ENCODE measurements around the gene PKNOX2. TPM values are rescaled to one million over a fixed set of nuclear protein-coding genes. Genes with fewer than 3 reads are reported as not detected.

PKNOX2 gene
- total RNA-seq, 2 experiments from 2014 or later = not detected

DNA sequence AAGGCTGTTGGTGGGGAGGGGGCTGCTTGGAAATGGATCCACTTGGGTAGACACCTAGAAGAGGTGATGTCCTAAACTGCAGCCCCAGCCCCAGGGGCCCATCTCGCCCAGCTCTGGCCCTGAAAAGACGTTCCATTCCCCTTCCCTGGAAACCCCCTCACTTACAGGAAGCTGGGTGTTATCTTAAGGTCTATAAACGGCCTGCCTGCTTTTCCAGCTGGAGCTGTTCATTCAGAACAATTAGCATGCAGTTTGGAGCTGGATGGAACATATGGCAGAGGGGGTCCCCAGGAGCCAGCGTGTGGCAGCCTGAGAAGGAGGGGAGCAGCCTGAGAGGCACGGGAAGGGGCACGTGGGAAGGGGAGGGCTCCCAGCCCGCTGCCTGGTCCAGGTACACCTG is 139.6 kb downstream of the PKNOX2 start:
- CTCF ChIA-PET (ENCODE audit: unreplicated experiment) = interaction anchor here (0.6 to 1.1 kb wide), 2 partner anchors 34 to 42 kb away, joined by 3 read pairs; no protein-coding TSS in a partner anchor
- no peaks in the 10 kb centered on the region for H3K4me1 ChIP-seq (ENCODE audit: insufficient read depth, low read length, poor library complexity, severe bottlenecking)
- no peaks in the 10 kb centered on the region for H3K9me2 ChIP-seq (ENCODE audit: insufficient read depth, low read length)
- no peaks in the 10 kb centered on the region for H3K9me3 ChIP-seq (ENCODE audit: low read length)
- H3K4me3 ChIP-seq (ENCODE audit: low read depth, low read length, poor library complexity, severe bottlenecking) = no peak overlapping the region
- POLR2A ChIA-PET = no interaction called here
- no peaks in the 10 kb centered on the region for H4K20me1 ChIP-seq (ENCODE audit: insufficient read depth, low read length)
- intact Hi-C loops (cut with micrococcal nuclease; ENCODE audit: unreplicated experiment) = no loop called here
- no peaks in the 10 kb centered on the region for H3K36me3 ChIP-seq (ENCODE audit: insufficient read depth, low read length)
- H3K27ac ChIP-seq (ENCODE audit: low read depth, low read length, poor library complexity, severe bottlenecking) = no peak overlapping the region
- H3K79me2 ChIP-seq (ENCODE audit: insufficient read depth, low read depth, low read length) = no peaks in the 10 kb centered on the region
- no peak overlapping the region for H3K4me2 ChIP-seq (ENCODE audit: low read length)
- no peak for DNase-seq (ENCODE audit: low spot score)
- no TSS peak for BruUV-seq (replicated peaks)
- no peak overlapping the region for H2AFZ ChIP-seq (ENCODE audit: low read length)
- TF ChIP-seq EZH2phosphoT487 (IDR thresholded peaks at IDR 0.05; ENCODE audit: borderline replicate concordance, low read depth, low read length) = no peak
- TF ChIP-seq, protein P1, sequence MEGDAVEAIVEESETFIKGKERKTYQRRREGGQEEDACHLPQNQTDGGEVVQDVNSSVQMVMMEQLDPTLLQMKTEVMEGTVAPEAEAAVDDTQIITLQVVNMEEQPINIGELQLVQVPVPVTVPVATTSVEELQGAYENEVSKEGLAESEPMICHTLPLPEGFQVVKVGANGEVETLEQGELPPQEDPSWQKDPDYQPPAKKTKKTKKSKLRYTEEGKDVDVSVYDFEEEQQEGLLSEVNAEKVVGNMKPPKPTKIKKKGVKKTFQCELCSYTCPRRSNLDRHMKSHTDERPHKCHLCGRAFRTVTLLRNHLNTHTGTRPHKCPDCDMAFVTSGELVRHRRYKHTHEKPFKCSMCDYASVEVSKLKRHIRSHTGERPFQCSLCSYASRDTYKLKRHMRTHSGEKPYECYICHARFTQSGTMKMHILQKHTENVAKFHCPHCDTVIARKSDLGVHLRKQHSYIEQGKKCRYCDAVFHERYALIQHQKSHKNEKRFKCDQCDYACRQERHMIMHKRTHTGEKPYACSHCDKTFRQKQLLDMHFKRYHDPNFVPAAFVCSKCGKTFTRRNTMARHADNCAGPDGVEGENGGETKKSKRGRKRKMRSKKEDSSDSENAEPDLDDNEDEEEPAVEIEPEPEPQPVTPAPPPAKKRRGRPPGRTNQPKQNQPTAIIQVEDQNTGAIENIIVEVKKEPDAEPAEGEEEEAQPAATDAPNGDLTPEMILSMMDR (conservative IDR thresholded peaks at IDR 0.05; ENCODE audit: low read length) = no peak

DNA sequence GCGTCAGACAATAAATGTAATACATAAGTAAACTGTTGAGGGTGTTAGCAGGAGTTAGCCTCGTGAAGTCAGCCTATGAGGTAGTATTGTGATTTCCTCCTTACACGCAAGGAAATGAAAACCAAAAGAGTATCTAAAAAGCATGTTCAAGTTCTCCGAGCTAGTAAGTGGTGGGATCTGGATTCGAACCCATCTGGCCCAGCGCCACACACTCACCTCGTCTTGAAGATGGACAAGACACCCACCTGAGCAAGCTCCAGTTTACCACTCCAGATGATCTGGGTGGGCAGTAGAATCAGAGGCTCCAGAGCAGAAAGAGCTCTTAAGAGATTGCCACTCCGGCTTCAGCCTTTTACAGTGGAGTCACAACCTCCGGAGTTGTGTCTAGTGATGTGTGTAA is 140.3 kb downstream of the PKNOX2 start:
- Histone ChIP-seq H3K79me2 (ENCODE audit: insufficient read depth, low read depth, low read length) (no peaks in the 10 kb centered on the region), H3K9me2 (ENCODE audit: insufficient read depth, low read length) (no peaks in the 10 kb centered on the region), H3K27ac (ENCODE audit: low read depth, low read length, poor library complexity, severe bottlenecking) (no peak overlapping the region), H3K36me3 (ENCODE audit: insufficient read depth, low read length) (no peaks in the 10 kb centered on the region), H3K4me2 (ENCODE audit: low read length) (no peak overlapping the region), H3K4me1 (ENCODE audit: insufficient read depth, low read length, poor library complexity, severe bottlenecking) (no peaks in the 10 kb centered on the region), H3K4me3 (ENCODE audit: low read depth, low read length, poor library complexity, severe bottlenecking) (no peak overlapping the region), H2AFZ (ENCODE audit: low read length) (no peak overlapping the region), H4K20me1 (ENCODE audit: insufficient read depth, low read length) (no peaks in the 10 kb centered on the region), H3K9me3 (ENCODE audit: low read length) (no peaks in the 10 kb centered on the region)
- TF ChIP-seq, protein P1 (conservative IDR thresholded peaks at IDR 0.05; ENCODE audit: low read length) = no peak
- no peak for TF ChIP-seq EZH2phosphoT487 (IDR thresholded peaks at IDR 0.05; ENCODE audit: borderline replicate concordance, low read depth, low read length)
- BruUV-seq (replicated peaks) = no TSS peak
- POLR2A ChIA-PET = no interaction called here
- intact Hi-C loops (cut with micrococcal nuclease; ENCODE audit: unreplicated experiment) = no loop called here
- CTCF ChIA-PET (ENCODE audit: unreplicated experiment) = interaction anchor here (1.1 kb wide), 1 partner anchor 41 kb away, joined by 3 read pairs; no protein-coding TSS in a partner anchor
- DNase-seq (ENCODE audit: low spot score) = no peak

DNA sequence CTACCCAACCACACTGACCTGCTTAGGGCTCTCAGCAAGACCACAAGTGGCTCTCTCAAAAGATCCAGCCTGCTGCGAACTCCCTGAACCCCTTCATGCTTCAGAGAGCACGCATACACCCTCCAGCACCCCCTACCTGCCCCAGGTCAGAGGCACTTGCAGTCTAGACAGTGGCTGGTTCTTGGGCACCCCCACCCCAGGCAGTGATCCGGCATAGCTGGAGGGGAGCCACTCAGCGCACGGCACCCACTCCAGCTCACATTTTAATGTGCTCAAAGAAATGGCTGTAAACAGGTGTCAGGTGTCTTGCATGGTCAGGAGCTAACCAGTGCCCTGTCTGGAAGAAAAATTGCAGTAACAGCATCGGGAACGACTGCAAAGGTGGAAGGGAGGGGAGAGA is 140.8 kb downstream of the PKNOX2 start:
- no peaks in the 10 kb centered on the region for H3K9me3 ChIP-seq (ENCODE audit: low read length)
- intact Hi-C loops (cut with micrococcal nuclease; ENCODE audit: unreplicated experiment) = no loop called here
- TF ChIP-seq, protein P1 (conservative IDR thresholded peaks at IDR 0.05; ENCODE audit: low read length) = no peak
- no peak for TF ChIP-seq EZH2phosphoT487 (IDR thresholded peaks at IDR 0.05; ENCODE audit: borderline replicate concordance, low read depth, low read length)
- H3K79me2 ChIP-seq (ENCODE audit: insufficient read depth, low read depth, low read length) = no peaks in the 10 kb centered on the region
- ChIA-PET POLR2A (no interaction called here), CTCF (ENCODE audit: unreplicated experiment) (no interaction called here)
- no peak overlapping the region for H3K4me2 ChIP-seq (ENCODE audit: low read length)
- no TSS peak for BruUV-seq (replicated peaks)
- no peaks in the 10 kb centered on the region for H3K4me1 ChIP-seq (ENCODE audit: insufficient read depth, low read length, poor library complexity, severe bottlenecking)
- no peaks in the 10 kb centered on the region for H3K9me2 ChIP-seq (ENCODE audit: insufficient read depth, low read length)
- no peak overlapping the region for H2AFZ ChIP-seq (ENCODE audit: low read length)
- H4K20me1 ChIP-seq (ENCODE audit: insufficient read depth, low read length) = no peaks in the 10 kb centered on the region
- no peak overlapping the region for H3K4me3 ChIP-seq (ENCODE audit: low read depth, low read length, poor library complexity, severe bottlenecking)
- H3K36me3 ChIP-seq (ENCODE audit: insufficient read depth, low read length) = no peaks in the 10 kb centered on the region
- H3K27ac ChIP-seq (ENCODE audit: low read depth, low read length, poor library complexity, severe bottlenecking) = no peak overlapping the region
- no peak for DNase-seq (ENCODE audit: low spot score)

All from OCI-LY7 (cell line).